ENCODE results near the gene WFIKKN1.

WFIKKN1 gene

DNA sequence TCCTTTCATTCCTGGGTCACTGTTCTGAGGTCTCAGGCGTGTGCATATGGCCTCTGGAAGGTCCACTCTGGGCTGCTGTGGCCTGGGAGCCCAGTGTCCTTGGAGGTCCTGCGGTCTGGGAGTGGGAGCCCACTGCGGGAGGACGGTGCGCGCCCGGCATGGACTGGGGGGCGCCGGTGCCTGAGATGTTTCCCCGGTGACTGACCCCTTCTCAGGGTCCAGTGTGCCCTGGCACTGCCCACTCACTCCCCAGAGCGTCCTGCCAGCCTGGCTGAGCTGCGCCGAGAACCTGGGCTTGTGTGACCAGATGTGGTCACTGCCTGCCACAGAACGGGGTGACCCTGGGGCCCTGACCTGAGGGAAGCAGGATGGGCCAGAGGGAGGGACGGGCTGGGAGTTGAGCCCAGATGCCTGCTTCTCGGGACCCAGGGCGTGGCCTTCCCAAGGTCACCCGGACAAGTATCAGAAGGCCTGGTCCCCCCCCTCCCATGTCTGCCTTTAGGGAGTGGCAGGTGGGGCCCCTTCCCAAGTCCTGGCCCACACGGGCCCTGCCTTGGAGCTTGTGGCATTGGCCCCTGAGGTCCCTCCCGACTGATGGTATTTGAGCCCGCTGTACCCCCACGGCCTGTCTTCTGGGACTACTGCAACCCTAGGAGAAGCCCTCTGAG is 43.6 kb downstream of the WFIKKN1 start:
- DNase-seq (ENCODE audit: low spot score), result no peak

DNA sequence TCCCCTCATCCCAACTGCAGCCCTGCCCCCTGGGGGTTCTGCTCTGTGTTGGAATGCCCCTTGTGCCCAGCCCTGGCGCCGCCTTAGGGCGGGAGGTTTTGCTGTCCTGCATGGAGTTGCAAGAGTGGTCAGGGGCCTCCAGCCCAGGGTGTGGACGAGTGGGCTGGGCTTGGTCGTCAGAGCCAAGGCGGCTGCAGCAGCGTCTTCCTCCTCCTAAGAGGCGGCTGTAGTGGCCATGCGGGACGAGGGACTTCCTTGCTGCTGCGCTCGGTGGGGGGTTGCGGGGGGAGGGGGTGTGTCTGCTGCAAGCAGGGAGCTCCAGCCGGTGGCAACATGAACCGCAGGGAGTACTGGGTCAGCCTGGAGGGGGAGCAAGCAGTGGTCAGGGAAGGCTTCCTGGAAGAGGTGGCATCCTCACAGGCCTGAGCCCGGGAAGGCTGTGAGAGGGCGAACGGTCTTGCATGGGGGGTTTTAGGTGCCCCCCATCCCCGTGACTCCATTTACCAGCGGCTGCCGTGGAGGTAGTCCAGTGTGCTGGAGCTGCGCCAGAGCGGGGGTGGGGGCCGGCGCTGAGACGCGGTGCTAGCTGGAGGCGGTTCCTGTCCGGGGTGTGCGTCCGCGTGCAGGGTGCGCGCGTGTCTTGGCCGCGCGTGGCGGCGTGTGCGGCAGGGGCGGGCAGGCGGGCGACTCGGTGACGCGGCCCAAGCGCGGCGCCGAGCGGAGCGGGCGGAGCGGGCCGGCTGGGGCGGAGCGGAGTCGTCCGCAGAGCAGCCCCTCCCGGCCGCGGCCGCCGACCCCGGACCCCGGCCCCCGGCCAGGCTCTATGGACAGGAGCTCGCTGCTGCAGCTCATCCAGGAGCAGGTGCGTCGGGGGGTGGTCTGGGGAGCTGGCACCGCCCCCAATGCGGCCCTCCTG is 44.4 kb downstream of the WFIKKN1 start, which contains the start of gene RHBDL1:
Gene RHBDL1 (plus strand): TSS at position 704 of the 916 bp plus-strand sequence. CDS start 120 bp downstream, at position 824.
- no peak for DNase-seq (ENCODE audit: low spot score)

- DNase-seq (ENCODE audit: low spot score), result no peak
Observed at GRCh38 chr16:675884-676564, 45.2 kb downstream of the WFIKKN1 start.

DNA sequence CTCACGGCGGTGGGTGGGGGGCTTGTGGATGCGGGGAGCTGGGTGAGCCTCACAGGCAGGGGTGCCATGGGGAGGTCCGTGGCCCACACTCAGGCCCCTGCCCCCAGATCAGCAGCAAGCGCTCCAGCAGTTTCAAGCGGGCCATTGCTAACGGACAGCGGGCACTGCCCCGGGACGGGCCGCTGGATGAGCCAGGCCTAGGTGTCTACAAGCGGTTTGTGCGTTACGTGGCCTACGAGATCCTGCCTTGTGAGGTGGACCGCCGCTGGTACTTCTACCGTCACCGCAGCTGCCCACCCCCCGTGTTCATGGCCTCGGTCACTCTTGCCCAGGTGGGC is 45.7 kb downstream of the WFIKKN1 start:
- no peak for DNase-seq (ENCODE audit: low spot score)

DNA sequence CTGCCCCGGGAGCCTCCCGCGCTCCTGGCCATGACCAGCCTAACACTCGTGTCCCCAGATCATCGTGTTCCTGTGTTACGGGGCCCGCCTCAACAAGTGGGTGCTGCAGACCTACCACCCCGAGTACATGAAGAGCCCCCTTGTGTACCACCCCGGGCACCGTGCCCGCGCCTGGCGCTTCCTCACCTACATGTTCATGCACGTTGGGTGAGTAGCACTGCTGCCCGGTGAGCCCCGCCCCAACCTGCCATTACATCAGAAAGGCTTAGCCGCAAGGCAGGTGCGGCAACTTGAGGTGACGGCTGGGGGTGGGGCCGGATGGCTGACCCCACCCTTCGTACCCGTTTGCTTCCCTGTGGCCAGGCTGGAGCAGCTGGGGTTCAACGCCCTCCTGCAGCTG is 46.1 kb downstream of the WFIKKN1 start:
- no peak for DNase-seq (ENCODE audit: low spot score)

GRCh38 chr16:677316-678190 is 46.8 kb downstream of the WFIKKN1 start:
- DNase-seq (ENCODE audit: low spot score), result no peak

GRCh38 chr16:678209-678857 is 47.5 kb downstream of the WFIKKN1 start:
- no peak for DNase-seq (ENCODE audit: low spot score)

DNA sequence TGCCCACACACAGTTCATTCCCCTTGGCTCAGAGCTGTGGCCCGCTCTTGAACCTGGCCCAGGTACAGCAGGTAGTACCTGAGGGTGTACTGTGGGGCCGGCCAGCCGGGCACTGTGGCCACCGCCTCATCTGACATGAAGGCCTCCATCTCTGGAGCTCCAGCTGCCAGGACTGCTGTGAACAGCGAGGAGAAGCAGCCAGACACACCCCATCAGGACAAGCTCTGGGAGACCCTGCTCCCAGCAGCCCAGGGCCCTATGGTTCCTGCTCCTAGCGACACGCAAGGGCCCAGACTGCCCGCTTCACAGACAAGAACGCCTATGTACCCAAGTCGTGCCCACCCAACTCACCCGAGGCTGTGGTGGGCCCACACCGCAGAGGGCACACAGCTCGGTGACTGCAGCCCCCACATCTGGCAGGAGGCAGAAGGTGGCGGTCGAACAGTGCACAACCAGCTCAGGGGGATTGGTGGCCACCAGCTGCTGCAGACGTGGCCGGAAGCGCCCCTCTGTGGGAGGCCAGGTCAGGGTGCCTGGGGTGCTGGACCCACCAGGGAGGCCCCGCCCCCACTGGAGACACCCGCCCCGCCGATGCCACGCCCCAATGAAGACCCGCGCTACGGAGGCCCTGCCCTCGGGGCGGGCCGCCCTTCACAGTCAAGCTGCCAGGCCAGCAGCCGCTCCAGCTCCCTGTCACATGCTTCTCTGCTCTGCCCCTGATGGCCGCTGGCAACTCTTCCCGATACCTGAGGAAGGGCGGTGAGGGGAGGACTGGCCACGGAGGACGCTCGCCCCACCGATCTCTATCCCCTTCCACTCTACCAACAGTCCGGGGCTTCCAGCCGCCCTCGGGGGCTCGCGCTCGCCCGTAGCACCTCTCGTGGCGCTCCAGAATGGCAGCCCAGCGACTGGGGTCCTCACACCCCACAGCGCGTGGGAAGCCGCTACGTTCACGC is 48.4 kb downstream of the WFIKKN1 start:
- DNase-seq (ENCODE audit: low spot score), result peak; percentile 65

DNA sequence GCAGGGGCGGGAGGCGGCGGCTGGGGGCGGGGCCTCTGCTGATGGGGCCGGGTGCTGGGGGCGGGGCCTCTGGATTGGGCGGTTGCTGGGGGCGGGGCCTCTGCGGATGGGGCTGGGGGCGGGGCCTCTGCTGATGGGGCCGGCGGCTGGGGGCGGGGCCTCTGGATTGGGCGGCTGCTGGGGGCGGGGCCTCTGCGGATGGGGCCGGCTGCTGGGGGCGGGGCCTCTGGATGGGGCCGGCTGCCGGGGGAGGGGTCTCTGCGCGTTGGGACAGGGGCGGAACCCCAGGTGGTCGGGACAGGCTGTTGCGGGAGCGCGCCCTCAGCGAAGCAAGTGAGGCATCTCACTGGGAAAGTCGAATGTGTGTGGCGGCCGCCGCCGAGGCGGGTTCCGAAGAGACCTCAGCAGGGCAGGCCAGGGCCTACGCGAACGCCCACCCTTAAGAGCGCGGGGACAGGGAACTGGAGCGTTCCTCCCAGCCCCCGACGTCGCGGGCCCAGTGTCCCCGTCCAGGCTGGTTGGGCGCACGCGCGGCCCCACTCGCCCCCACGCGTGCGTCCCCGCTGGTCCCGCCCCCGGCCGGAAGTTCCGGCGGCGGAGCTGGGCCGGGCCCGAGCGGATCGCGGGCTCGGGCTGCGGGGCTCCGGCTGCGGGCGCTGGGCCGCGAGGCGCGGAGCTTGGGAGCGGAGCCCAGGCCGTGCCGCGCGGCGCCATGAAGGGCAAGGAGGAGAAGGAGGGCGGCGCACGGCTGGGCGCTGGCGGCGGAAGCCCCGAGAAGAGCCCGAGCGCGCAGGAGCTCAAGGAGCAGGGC is 49.2 kb downstream of the WFIKKN1 start, which contains the start of gene STUB1:
Gene STUB1 (plus strand): TSS at position 597 of the 811 bp plus-strand sequence. CDS start 116 bp downstream, at position 713.
- peak; percentile 84 for DNase-seq (ENCODE audit: low spot score)

DNA sequence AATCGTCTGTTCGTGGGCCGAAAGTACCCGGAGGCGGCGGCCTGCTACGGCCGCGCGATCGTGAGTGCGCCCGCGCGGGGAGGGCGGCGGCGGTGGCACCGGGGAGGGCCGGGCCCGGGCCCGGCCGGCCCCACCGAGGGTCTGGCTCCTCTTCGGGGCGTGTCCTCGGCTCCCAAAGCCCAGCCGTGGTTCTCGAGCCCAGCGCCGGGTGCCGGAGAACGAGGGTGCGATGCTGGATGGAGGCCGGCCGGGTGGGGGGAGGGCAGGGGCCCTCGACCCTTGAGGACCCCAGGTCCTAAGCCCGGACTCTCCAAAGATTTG is 49.8 kb downstream of the WFIKKN1 start:
- no peak for DNase-seq (ENCODE audit: low spot score)

DNA sequence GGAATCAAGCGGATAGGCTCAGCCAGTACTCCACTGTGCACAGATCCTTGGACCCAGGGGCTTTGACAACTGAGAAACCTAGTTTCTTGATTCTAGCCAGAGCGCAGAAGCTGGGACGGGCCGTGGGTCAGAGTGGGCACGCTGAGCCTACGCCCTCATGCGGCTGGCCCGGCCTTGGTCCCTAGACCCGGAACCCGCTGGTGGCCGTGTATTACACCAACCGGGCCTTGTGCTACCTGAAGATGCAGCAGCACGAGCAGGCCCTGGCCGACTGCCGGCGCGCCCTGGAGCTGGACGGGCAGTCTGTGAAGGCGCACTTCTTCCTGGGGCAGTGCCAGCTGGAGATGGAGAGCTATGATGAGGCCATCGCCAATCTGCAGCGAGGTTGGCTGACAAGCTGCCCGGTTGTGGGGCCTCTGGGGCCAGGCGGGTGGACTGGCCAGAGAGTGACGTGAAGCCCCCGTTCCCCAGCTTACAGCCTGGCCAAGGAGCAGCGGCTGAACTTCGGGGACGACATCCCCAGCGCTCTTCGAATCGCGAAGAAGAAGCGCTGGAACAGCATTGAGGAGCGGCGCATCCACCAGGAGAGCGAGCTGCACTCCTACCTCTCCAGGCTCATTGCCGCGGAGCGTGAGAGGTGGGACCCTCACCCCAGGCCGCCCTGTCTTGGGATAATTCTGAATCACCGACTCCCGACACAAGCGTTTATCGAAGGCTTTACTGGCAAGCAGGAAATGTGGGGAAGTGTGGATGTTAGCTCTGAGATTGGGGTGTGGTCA is 50.4 kb downstream of the WFIKKN1 start:
- peak; percentile 29 for DNase-seq (ENCODE audit: low spot score)

DNA sequence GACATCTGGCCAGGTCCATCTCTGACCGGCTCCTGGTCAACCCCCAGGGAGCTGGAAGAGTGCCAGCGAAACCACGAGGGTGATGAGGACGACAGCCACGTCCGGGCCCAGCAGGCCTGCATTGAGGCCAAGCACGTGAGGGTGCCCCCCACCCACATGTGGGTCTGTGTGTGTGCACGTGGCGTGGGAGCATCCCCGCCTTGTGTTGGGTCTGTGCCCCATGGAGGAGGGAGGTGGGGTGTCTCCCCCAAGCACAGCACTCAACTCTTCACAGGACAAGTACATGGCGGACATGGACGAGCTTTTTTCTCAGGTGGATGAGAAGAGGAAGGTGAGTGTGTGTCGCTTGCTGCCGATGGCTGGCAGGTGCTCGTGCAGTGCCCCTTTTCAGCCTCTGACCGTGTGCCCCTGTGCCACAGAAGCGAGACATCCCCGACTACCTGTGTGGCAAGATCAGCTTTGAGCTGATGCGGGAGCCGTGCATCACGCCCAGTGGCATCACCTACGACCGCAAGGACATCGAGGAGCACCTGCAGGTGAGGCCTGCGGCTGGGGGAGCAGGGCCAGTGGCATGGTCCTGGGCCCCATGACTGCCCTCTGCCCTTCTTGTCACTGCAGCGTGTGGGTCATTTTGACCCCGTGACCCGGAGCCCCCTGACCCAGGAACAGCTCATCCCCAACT is 51.1 kb downstream of the WFIKKN1 start:
- DNase-seq (ENCODE audit: low spot score), result no peak

DNA sequence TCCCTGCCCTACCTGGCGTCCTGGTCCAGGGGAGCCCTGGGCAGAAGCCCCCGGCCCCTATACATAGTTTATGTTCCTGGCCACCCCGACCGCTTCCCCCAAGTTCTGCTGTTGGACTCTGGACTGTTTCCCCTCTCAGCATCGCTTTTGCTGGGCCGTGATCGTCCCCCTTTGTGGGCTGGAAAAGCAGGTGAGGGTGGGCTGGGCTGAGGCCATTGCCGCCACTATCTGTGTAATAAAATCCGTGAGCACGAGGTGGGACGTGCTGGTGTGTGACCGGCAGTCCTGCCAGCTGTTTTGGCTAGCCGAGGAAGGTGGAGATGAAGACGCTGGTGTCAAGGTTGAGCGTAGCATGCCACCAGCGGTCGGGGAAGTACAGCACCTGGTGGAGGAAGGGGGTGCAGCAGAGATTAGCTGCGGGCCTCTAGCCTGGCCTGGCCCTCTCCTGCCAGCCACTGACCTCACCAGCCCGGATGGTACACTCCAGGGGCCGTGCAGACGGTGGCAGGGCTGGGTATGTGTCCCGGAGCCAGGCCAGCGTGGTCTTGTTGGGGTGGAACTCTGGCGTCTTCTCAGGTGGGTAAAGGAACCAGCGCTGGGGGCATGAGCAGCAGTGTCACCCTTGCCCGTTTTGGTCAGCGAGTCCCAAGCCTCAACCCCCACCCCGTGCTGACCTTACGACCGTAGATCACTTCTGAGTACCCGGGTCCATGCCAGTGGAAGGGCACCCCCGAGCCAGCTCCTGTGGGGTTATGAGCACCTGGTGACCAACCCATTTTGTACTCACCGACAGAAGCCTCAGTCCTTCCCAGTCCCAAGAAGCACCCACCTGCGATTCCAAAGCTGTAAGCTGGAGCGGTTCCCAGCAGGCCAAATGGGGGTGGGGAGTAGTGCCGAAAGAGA is 52.0 kb downstream of the WFIKKN1 start:
- DNase-seq (ENCODE audit: low spot score), result no peak

DNA sequence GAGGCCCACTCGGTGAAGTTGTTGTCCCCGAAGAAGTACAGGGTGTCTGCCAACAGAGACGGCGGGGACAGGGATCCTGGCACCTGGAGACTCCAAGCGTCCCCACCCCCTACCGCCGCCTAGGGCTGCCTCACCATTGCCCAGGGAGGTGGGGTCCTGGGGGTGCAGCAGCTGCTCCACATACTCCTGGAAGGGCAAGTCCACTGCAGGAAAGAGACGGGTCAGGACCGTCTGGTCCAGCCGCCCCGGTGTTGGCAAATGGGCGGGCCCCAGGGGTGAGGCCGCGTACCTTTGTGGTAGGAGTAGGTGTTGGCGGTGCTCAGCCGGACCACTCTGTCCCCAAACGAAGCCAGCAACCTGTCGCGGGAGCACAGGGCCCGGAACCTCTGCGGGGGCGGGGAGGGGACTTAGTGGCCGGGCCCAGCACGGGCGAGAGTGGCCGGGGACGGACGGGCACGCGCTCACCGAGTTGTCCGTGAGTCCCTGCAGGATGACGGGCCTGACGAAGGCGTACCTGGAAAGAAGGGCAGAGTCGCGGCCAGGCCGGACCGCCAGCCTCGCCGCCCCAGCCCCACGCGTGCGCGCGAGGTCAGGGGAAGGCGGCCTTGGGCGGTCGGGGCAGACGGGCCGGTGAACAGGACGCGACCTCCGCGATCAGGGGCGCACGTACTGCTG is 52.7 kb downstream of the WFIKKN1 start:
- no peak for DNase-seq (ENCODE audit: low spot score)

All from hematopoietic multipotent progenitor cell treated with erythropoietin and hydrocortisone succinate and interleukin-3 and kit ligand, for 17 days (in vitro differentiated cells).